SK-N-MC (cell line): ENCODE measurements around the gene SREK1IP1.
A peak's percentile ranks its signal among the peaks of the same experiment; 100 is the strongest.

Source experiments
- DNase-seq: peaks from one replicate; pipeline ENCODE4 v3.0.0-alpha.2; 2011; ENCODE audit warnings: low read depth, low spot score
- H3K27ac ChIP-seq: fragments of 200-600 bp; sonication (generic); 2 replicates; pipeline ENCODE4 v1.5.1; 2016; ENCODE audit warnings: mixed run types
- H3K36me3 ChIP-seq: fragments of 200-600 bp; sonication (generic); 2 replicates; pipeline ENCODE4 v1.6.1; 2017; ENCODE audit warnings: antibody characterized with exemption, low read length, mixed read lengths; ENCODE audit not compliant: insufficient read depth
- H3K4me3 ChIP-seq: fragments of 200-600 bp; sonication (generic); 2 replicates; pipeline ENCODE4 v1.5.1; 2016
- H3K9ac ChIP-seq: fragments of 200-600 bp; sonication (generic); 2 replicates; pipeline ENCODE4 v1.8.0; 2017; ENCODE audit warnings: mixed run types, mixed read lengths; ENCODE audit not compliant: insufficient read length
- H3K9me3 ChIP-seq: fragments of 200-600 bp; sonication (generic); 2 replicates; pipeline ENCODE4 v1.6.1; 2017; ENCODE audit warnings: low read depth, mild to moderate bottlenecking, antibody characterized with exemption, low read length, moderate library complexity, mixed read lengths
- EZH2 ChIP-seq: fragments of 200-600 bp; sonication (generic); IDR thresholded peaks from one replicate; pipeline ENCODE4 v1.6.1; 2017; ENCODE audit warnings: antibody characterized with exemption
- FOXP2 ChIP-seq: optimal IDR thresholded peaks from 2 replicates; pipeline ENCODE3; 2011; ENCODE audit warnings: mild to moderate bottlenecking, moderate library complexity; ENCODE audit not compliant: insufficient read depth; ENCODE audit errors: extremely low read length, control extremely low read depth
- POLR2AphosphoS5 ChIP-seq: IDR thresholded peaks from 2 replicates; pipeline ENCODE4 v1.6.1; 2012; ENCODE audit warnings: mild to moderate bottlenecking, low read depth, low read length, borderline replicate concordance

The SREK1IP1 gene

DNA sequence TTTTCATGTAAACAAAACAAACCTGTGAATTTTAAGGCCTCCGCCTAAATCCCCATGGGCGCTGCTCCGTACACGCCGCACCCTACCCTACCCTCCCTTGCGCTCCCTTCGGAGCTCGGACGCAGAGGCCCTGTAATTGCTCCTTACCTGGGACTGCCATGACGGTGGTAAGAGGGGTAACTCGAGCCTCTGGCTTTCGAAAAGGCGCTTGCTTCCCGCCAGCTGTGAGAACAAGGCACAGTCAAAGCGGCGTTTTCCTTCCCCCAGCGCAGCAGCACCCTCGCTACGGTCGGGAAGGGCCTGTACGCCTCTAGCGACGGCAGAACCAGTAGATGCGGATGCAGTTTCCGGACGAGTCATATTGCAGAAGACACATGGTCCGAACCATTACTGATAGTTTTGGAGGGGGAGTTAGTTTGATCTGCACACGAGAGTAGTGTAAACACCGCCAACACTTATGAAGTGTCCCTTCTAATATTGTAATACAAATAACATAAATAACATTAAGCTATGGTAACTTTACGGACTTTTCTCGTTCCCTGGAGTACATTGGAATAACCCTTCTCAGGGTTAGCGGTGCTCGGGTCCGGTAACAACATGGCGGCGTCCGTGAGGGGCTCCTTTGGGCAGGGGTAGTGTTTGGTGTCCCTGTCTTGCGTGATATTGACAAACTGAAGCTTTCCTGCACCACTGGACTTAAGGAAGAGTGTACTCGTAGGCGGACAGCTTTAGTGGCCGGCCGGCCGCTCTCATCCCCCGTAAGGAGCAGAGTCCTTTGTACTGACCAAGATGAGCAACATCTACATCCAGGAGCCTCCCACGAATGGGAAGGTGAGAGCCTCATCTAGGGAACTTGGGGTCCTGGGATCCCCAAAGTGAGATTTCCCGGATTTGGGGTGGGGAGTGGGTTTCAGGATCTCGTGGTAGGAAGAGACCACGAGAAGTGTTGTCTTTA is at the start of gene SREK1IP1, which contains the start of gene CWC27:
SREK1IP1 (minus strand) TSS at position 334 of the 955 bp plus-strand sequence; CDS start at position 160, 174 bp downstream.
CWC27 (plus strand) TSS at position 573 of the 955 bp plus-strand sequence; CDS start at position 790, 217 bp downstream.
- no peaks in the 10 kb centered on the region for H3K9me3 ChIP-seq
- DNase-seq = peak; percentile 85
- H3K4me3 ChIP-seq = peak within 1 kb of the TSS; percentile 92
- TF ChIP-seq EZH2 (no peak), FOXP2 (peak; percentile 26), POLR2AphosphoS5 (peak; percentile 75)
- H3K27ac ChIP-seq = peak within 1 kb of the TSS; percentile 98
- peak within 1 kb of the TSS; percentile 99 for H3K9ac ChIP-seq
- peaks cover 32% of the 10 kb centered on the region for H3K36me3 ChIP-seq

DNA sequence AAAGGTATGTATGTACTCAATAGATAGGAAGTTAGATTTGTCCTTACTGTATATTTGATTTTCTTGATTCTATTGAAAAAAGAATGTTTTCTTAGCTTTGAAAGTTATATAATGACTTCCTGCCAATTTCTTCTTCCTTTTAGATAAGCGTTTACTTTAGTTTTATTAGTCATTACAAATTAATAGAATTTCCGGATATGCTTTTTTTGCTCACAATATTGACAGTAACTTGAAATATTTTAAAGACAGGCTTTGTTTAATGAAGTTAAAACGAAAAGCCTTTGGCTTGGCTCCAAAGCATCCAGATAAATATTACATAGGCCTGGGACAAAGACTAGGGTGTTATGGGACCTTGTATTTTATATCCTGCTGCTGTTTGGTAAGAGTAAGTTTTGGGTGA is 49.8 kb upstream of the SREK1IP1 start:
- no peaks in the 10 kb centered on the region for H3K36me3 ChIP-seq
- DNase-seq = peak; percentile 30

DNA sequence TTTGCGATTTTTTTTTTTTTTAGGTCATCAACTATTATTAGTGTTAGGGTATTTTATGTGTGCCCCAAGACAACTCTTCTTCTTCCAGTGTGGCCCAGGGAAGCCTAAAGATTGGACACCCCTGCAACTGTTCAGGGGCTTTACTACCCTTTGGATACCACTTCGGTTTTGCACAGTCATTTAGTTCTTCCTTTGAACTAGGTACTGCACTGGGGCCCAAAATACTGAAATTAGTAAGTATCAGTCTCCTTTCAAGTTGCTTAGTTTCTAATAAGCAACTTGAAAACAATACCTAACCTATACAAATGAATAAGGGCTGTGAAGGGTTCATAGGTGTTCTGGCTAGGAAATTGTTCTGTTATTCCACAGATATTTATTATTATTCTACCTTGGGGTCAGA is 45.6 kb upstream of the SREK1IP1 start:
- Histone ChIP-seq H3K9ac (no peak overlapping the region), H3K4me3 (no peak overlapping the region), H3K27ac (no peak overlapping the region), H3K9me3 (no peaks in the 10 kb centered on the region), H3K36me3 (peaks cover 7% of the 10 kb centered on the region; the same call in 1 of the 2 replicates)
- no peak for DNase-seq
- TF ChIP-seq EZH2 = no peak
- no peak for TF ChIP-seq FOXP2
- no peak for TF ChIP-seq POLR2AphosphoS5

More for the DNA sequence above, 49.8 kb upstream of the SREK1IP1 start:
- TF ChIP-seq POLR2AphosphoS5 (no peak), FOXP2 (no peak), EZH2 (no peak)
- Histone ChIP-seq H3K9me3 (no peaks in the 10 kb centered on the region), H3K27ac (no peak overlapping the region; the same call in 1 of the 2 replicates), H3K4me3 (no peak overlapping the region), H3K9ac (no peak overlapping the region)

DNA sequence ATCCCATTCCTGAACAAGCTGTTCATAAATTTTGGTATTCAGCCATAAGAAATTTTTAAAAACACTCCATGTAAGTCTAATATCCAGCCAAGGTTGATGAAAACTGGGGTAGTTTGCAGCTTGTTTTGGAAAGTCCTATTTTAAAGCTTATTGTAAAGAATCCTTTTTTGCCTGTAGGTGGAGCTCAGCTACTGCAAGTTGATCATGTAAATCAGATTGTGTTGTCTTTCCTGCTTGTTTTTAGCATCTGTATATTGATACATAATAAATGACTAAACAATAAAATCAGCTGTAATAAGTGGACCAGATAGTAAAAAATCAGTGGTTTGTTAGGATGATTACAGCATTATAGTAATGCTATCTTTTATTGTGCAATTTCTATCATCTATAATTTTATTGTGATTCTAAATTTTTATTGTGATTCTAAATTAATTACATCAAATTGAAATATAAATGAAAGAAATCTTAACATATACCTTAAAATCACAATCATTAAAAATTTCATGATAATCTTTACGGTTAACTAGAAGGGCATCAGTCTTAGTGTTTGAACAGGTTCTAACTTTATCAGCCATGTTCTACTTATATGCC is 42.7 kb upstream of the SREK1IP1 start:
- peak; percentile 32 for DNase-seq
- Histone ChIP-seq H3K36me3 (peaks cover 13% of the 10 kb centered on the region), H3K9ac (no peak overlapping the region), H3K4me3 (no peak overlapping the region), H3K27ac (no peak overlapping the region), H3K9me3 (no peaks in the 10 kb centered on the region)
- TF ChIP-seq EZH2 = no peak
- TF ChIP-seq FOXP2 = no peak
- no peak for TF ChIP-seq POLR2AphosphoS5

DNA sequence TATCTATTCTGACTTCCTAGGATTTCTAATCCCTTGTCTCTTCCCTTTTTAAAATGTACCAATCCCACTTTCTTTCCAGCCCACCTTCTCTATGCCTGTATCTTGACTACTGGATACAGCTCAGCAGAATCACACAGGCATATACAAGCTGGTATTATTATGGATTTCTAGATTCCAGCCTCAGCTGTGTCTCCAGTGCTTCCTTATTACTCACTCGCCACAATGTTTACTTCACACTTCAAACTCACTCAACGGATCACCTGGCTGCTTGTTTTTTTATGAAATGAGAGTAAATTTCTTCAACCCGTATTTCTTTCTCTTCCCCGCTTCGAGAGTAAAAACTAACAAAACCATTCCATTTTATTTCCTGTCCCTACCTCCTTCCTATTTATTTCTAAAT is 39.0 kb upstream of the SREK1IP1 start:
- peak overlapping the region; percentile 71 for H3K27ac ChIP-seq
- DNase-seq = no peak
- H3K9ac ChIP-seq = no peak overlapping the region
- no peaks in the 10 kb centered on the region for H3K9me3 ChIP-seq
- H3K36me3 ChIP-seq = peaks cover 19% of the 10 kb centered on the region
- no peak overlapping the region; the same call in 1 of the 2 replicates for H3K4me3 ChIP-seq
- TF ChIP-seq POLR2AphosphoS5 (no peak), FOXP2 (no peak), EZH2 (no peak)

DNA sequence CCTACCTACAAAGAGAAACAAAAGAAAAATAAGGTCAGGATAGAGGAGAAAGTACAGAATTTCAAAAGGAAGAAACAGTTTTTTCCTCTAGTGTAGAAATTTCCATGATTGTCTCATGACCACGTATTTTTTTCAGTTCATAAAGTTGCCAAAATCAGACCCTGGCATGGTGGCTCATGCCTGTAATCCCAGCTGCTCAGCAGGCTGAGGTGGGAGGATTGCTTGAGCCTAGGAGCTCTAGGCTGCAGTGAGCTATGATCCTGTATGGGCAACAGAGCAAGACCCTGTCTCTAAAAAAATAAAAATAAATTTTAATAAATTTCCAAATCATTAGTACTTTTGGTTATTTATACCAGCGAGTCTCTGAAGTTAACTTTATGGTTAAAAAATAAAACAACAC is 38.0 kb upstream of the SREK1IP1 start:
- no peak for DNase-seq
- Histone ChIP-seq H3K4me3 (no peak overlapping the region; the same call in 1 of the 2 replicates), H3K9ac (no peak overlapping the region), H3K9me3 (no peaks in the 10 kb centered on the region), H3K27ac (peak overlapping the region; percentile 71; the same call in 1 of the 2 replicates), H3K36me3 (peaks cover 19% of the 10 kb centered on the region)
- no peak for TF ChIP-seq FOXP2
- TF ChIP-seq POLR2AphosphoS5 = no peak
- no peak for TF ChIP-seq EZH2

DNA sequence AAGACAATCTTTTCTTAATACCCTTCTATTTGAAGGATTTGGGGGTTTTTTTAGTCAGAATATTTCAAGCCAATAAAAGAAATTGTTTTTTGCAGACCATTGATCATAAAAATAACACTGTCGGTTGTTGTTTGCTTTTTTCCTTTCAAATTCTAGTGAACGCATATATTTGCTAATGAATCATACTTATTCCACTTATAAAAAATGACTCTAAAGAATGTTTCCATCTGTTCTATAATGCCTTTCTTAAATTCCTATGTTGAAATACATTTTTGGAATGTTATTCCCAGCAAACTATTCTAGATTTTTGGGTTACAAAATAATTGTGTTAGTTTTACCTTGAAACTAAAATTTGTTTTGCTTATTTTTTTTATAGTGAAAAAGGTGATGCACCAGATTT is 32.4 kb upstream of the SREK1IP1 start:
- no peak overlapping the region for H3K4me3 ChIP-seq
- no peaks in the 10 kb centered on the region for H3K9me3 ChIP-seq
- no peak for DNase-seq
- no peak for TF ChIP-seq FOXP2
- TF ChIP-seq POLR2AphosphoS5 = no peak
- no peak for TF ChIP-seq EZH2
- H3K9ac ChIP-seq = no peak overlapping the region
- H3K27ac ChIP-seq = no peak overlapping the region
- H3K36me3 ChIP-seq = peaks cover 6% of the 10 kb centered on the region; the same call in 1 of the 2 replicates

DNA sequence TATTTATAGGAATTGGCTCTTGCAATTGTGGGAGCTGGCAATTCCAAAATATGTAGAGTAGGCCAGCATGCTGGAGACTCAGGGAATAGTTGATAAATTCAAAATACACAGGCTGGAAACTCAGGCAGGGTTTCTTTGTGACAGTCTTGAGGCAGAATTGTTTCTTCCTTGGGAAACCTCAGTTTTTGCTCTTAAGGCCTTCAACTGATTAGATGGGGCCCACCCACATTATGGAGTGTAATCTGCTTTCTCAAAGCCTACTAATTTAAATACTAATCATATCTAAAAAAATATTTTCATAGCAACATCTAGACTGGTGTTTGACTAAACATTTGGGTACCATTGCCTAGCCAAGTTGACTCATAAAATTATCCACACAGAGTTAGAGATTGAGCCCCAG is 27.8 kb upstream of the SREK1IP1 start:
- Histone ChIP-seq H3K36me3 (peaks cover 5% of the 10 kb centered on the region; the same call in 1 of the 2 replicates), H3K9me3 (no peaks in the 10 kb centered on the region), H3K9ac (no peak overlapping the region), H3K27ac (no peak overlapping the region), H3K4me3 (no peak overlapping the region)
- no peak for DNase-seq
- TF ChIP-seq FOXP2 = no peak
- no peak for TF ChIP-seq EZH2
- TF ChIP-seq POLR2AphosphoS5 = no peak
